ENCODE measurements around the gene E2F6.

The E2F6 gene

DNA sequence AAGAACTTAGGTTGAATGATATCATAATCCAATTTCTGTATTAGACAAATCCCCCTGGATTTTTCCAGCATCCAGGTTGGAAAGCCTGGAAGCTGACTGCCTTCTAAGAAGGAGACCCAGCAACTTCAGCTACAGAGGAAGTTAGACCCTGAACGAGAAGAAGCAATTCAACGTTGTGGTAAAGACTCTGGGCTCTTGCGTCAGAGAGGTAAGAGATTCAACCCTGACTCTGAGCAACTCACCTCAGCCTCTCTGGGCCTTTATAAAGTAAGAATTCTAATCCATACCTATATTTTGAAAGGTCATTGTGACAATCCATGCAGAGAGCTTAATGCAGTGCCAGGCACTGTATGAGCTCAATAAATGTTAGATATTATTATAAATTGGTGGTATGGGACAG lies 9.7 kb downstream of the E2F6 start:
- no peak for DNase-seq (ENCODE audit: extremely low read depth, insufficient read length)
- H3K36me3 ChIP-seq (ENCODE audit: control insufficient read depth, insufficient read depth, low read length): no peaks in the 10 kb centered on the region
- TF ChIP-seq, protein P1, sequence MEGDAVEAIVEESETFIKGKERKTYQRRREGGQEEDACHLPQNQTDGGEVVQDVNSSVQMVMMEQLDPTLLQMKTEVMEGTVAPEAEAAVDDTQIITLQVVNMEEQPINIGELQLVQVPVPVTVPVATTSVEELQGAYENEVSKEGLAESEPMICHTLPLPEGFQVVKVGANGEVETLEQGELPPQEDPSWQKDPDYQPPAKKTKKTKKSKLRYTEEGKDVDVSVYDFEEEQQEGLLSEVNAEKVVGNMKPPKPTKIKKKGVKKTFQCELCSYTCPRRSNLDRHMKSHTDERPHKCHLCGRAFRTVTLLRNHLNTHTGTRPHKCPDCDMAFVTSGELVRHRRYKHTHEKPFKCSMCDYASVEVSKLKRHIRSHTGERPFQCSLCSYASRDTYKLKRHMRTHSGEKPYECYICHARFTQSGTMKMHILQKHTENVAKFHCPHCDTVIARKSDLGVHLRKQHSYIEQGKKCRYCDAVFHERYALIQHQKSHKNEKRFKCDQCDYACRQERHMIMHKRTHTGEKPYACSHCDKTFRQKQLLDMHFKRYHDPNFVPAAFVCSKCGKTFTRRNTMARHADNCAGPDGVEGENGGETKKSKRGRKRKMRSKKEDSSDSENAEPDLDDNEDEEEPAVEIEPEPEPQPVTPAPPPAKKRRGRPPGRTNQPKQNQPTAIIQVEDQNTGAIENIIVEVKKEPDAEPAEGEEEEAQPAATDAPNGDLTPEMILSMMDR (IDR thresholded peaks at IDR 0.05; ENCODE audit: insufficient read depth, low read length, poor library complexity, severe bottlenecking): no peak
- no peak overlapping the region for H3K4me3 ChIP-seq (replicated peaks; ENCODE audit: low read depth, low read length)
- H3K27me3 ChIP-seq (replicated peaks; ENCODE audit: control insufficient read depth, insufficient read depth, low read length): no peaks in the 10 kb centered on the region

DNA sequence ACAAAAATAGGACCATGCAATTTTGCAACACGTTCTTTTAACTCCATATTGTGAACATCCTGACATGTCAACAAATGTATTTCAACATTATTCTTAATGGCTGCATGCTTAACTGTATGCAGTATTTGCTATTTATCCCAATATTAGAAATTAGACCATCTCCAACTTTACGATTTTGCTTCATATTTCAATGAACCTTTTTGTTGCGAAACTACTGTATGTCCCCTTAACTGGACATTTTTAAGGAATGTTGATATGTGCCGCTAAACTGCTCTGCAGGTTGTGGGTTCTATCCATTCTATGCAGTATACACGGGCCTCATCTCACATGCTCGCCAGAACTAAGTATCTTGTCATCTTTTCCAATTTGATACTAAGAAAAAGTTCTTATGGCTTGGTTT lies 11.1 kb downstream of the E2F6 start:
- no peak overlapping the region for H3K4me3 ChIP-seq (replicated peaks; ENCODE audit: low read depth, low read length)
- H3K36me3 ChIP-seq (ENCODE audit: control insufficient read depth, insufficient read depth, low read length): no peaks in the 10 kb centered on the region
- DNase-seq (ENCODE audit: extremely low read depth, insufficient read length): no peak
- TF ChIP-seq, protein P1 (IDR thresholded peaks at IDR 0.05; ENCODE audit: insufficient read depth, low read length, poor library complexity, severe bottlenecking): no peak
- no peaks in the 10 kb centered on the region for H3K27me3 ChIP-seq (replicated peaks; ENCODE audit: control insufficient read depth, insufficient read depth, low read length)

GRCh38 chr2:11450791-11451190 lies 15.2 kb downstream of the E2F6 start:
- no peak overlapping the region for H3K4me3 ChIP-seq (replicated peaks; ENCODE audit: low read depth, low read length)
- no peak for DNase-seq (ENCODE audit: extremely low read depth, insufficient read length)
- peaks cover 4% of the 10 kb centered on the region for H3K36me3 ChIP-seq (ENCODE audit: control insufficient read depth, insufficient read depth, low read length)
- no peaks in the 10 kb centered on the region for H3K27me3 ChIP-seq (replicated peaks; ENCODE audit: control insufficient read depth, insufficient read depth, low read length)
- TF ChIP-seq, protein P1 (IDR thresholded peaks at IDR 0.05; ENCODE audit: insufficient read depth, low read length, poor library complexity, severe bottlenecking): no peak

- TF ChIP-seq, protein P1 (IDR thresholded peaks at IDR 0.05; ENCODE audit: insufficient read depth, low read length, poor library complexity, severe bottlenecking): peak; percentile 72
- H3K4me3 ChIP-seq (replicated peaks; ENCODE audit: low read depth, low read length): no peak overlapping the region
- peaks cover 4% of the 10 kb centered on the region for H3K36me3 ChIP-seq (ENCODE audit: control insufficient read depth, insufficient read depth, low read length)
- DNase-seq (ENCODE audit: extremely low read depth, insufficient read length): peak; percentile 19
- no peaks in the 10 kb centered on the region for H3K27me3 ChIP-seq (replicated peaks; ENCODE audit: control insufficient read depth, insufficient read depth, low read length)
Observed at GRCh38 chr2:11446733-11447248, 19.2 kb downstream of the E2F6 start.

DNA sequence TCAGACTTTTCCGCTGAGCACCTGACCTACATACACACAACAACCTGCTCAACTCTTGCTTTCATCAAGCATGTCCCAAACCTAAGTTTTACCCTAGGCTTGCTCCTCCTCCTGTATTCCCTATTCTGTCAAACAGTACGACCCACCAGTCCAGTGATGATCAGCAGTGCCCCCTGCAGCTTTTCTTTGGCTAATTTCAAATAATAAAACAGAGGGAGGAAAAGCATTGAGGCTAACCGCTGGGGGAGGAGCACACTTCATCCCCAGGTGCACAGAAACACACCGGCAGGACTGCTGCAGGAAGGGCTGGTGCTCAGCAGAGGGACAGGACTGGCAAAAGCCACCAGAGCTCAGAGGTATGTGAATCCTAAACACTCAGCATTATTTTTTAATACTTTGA lies 21.2 kb downstream of the E2F6 start:
- H3K36me3 ChIP-seq (ENCODE audit: control insufficient read depth, insufficient read depth, low read length): peaks cover 4% of the 10 kb centered on the region
- H3K27me3 ChIP-seq (replicated peaks; ENCODE audit: control insufficient read depth, insufficient read depth, low read length): no peaks in the 10 kb centered on the region

More for the DNA sequence above, 21.2 kb downstream of the E2F6 start:
- no peak overlapping the region for H3K4me3 ChIP-seq (replicated peaks; ENCODE audit: low read depth, low read length)
- TF ChIP-seq, protein P1 (IDR thresholded peaks at IDR 0.05; ENCODE audit: insufficient read depth, low read length, poor library complexity, severe bottlenecking): no peak
- DNase-seq (ENCODE audit: extremely low read depth, insufficient read length): no peak

Data from GM06990 (cell line).